GM19035 (cell line): ENCODE data around the gene FAM98B.

Experiments used
- ATAC-seq: cut with Tn5 transposase; IDR thresholded peaks from one replicate; pipeline ENCODE4 v1.9.1; 2021; ENCODE audit not compliant: unreplicated experiment

FAM98B gene

DNA sequence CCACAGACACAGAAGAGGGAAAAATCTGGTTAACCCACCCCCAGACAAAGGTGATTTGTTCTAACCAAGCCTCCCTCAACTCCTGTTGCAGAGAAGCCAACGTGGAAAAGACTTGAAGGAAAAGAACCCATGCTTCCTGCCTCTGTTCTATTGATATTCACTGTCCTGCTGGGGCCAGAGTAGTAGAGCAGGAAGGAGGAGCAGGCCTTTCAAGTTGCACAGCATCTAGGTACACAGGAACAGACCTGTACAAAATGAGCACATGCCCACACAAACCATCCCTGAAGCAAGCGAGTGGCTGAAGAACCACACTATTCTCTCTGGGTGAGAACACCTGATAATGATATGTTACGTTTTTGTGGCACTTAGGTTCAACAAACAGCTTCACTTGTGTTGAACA lies 80.8 kb downstream of the FAM98B start:
- ATAC-seq, result no peak

DNA sequence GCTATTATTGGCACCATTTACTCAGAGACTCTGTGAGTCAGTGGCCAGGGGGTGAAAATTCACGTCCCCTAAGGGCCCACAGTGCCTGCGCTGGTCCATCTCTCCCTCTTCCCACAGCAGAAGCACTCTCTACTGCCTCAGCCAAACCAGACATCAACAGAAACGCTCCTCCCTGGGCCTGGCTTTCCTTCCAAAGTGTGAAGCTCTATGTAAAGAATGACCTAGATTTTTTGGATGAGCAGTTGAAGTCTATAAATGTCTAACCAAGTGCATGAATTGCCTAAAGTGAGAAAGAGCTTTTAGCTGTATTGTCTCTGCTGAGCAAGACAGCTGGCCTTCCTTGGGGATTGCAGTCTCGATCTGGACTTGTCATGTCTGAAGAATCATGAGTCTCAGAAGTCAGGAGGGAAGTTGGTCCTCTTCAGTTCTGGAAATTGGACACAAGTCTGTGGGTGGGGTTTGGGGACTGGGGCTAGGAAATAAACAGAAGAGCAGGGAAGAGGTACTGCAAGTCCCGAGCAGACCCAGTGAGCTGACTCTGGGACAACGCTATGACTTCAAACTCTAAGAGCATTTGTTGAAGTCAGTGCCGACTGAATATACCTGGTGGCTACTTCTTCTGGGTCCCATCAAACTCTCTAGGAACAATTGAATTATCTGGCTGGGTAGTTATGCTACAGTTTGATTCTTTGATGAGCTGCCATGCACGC lies 81.7 kb downstream of the FAM98B start:
- ATAC-seq, result no peak

DNA sequence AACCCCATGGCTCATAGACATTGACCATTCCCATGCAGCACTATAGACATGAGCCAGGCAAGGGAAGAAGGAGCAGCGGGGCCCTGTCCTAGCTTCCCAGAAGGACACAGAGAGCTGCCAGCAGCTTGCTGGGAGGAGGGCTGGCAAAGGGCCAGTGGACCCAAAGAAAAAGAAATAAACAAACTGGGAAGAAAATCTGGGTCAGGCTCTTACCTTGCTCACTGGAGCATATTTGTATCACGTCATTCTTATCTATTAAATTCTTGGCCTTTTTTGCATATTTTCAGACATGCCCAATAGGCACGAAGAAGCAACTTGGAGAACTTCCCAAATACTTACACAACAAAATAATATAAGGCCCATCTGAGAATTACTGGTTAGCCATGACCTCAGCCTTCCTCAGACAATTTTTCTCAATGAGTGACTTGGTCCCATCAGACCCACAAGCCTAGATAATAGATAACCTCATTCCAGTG lies 82.3 kb downstream of the FAM98B start:
- ATAC-seq, result no peak
